Measurements from ENCODE around the gene KCNMA1. TPM values are rescaled to one million over a fixed set of nuclear protein-coding genes. Genes with fewer than 3 reads are reported as not detected.

Gene KCNMA1
- total and polyA plus RNA-seq, 9 of the 15 experiments (the other 6 are each of a cell fraction or from before 2014, with no cell fraction given) = 0.01 to 0.95 (median 0.15) TPM; not detected in 4

- intact Hi-C loops (cut with micrococcal nuclease) (no loop called here), in situ Hi-C loops (cut with MboI) (no loop called here)
- H3K27me3 ChIP-seq (ENCODE audit: control insufficient read depth in 2 of 2, insufficient read depth in 2 of 2, low read length in 2 of 2) = no peaks in the 10 kb centered on the region
- H2AFZ ChIP-seq (ENCODE audit: low read depth, low read length) = no peak overlapping the region
- no peak for FAIRE-seq
- no peaks in the 10 kb centered on the region for H4K20me1 ChIP-seq (replicated peaks; ENCODE audit: control insufficient read depth, insufficient read depth, low read length)
- ATAC-seq = no peak
- no peak overlapping the region for H3K27ac ChIP-seq (ENCODE audit: extremely low read depth, low read depth, low read length)
- H3K9me1 ChIP-seq (ENCODE audit: control insufficient read depth, insufficient read depth, low read length) = no peaks in the 10 kb centered on the region
- H3K36me3 ChIP-seq (ENCODE audit: control insufficient read depth, insufficient read depth, low read length) = no peaks in the 10 kb centered on the region
- no peaks in the 10 kb centered on the region for H3K79me2 ChIP-seq (ENCODE audit: control insufficient read depth, insufficient read depth, low read length)
- 0% methylated on average over 2 of the region's 2 CpGs for WGBS (ENCODE audit: insufficient coverage, low coverage, missing lambda C conversion rate)
- no peak overlapping the region for H3K9ac ChIP-seq (ENCODE audit: insufficient read depth in 1 of 2, low read depth in 2 of 2, low read length in 2 of 2)
- TF ChIP-seq TAF1 (IDR thresholded peaks at IDR 0.05; ENCODE audit: control insufficient read depth, extremely low read depth, insufficient read depth, low read length, severe bottlenecking) = no peak
- no peak for TF ChIP-seq ZNF324 (CRISPR knock-in tag; IDR thresholded peaks at IDR 0.05)
- no peak for TF ChIP-seq ELF4 (CRISPR knock-in tag; IDR thresholded peaks at IDR 0.05)
- TF ChIP-seq, protein P1, sequence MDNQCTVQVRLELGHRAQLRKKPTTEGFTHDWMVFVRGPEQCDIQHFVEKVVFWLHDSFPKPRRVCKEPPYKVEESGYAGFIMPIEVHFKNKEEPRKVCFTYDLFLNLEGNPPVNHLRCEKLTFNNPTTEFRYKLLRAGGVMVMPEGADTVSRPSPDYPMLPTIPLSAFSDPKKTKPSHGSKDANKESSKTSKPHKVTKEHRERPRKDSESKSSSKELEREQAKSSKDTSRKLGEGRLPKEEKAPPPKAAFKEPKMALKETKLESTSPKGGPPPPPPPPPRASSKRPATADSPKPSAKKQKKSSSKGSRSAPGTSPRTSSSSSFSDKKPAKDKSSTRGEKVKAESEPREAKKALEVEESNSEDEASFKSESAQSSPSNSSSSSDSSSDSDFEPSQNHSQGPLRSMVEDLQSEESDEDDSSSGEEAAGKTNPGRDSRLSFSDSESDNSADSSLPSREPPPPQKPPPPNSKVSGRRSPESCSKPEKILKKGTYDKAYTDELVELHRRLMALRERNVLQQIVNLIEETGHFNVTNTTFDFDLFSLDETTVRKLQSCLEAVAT (IDR thresholded peaks at IDR 0.05) = no peak
- TF ChIP-seq ZSCAN32 (CRISPR knock-in tag; IDR thresholded peaks at IDR 0.05) = no peak
- no peak for TF ChIP-seq ZZZ3 (IDR thresholded peaks at IDR 0.05)
- TF ChIP-seq PYGO2 (tag; IDR thresholded peaks at IDR 0.05) = no peak
- TF ChIP-seq ZNF707 (CRISPR knock-in tag; conservative IDR thresholded peaks at IDR 0.05) = no peak
- no peak for TF ChIP-seq ZNF274 (IDR thresholded peaks at IDR 0.05; ENCODE audit: borderline replicate concordance, low read depth, low read length)
- TF ChIP-seq KAT2B (IDR thresholded peaks at IDR 0.05; ENCODE audit: low read depth, low read length) = no peak
- CTCF ChIA-PET (ENCODE audit: low intra/inter-chr PET ratio) = no interaction called here
- no peaks in the 10 kb centered on the region for H3K9me3 ChIP-seq (replicated peaks; ENCODE audit: control insufficient read depth, insufficient read depth, low read depth, low read length)
- DNase-seq (ENCODE audit: extremely low read depth in 1 of 4, low spot score in 3 of 4) = no peak
- BruUV-seq (replicated peaks) = no TSS peak
- H3K4me2 ChIP-seq (ENCODE audit: insufficient read depth, low read length) = no peak overlapping the region
- POLR2A ChIA-PET = no interaction called here
- no peaks in the 10 kb centered on the region for H3K4me1 ChIP-seq (replicated peaks in 1 of 2; ENCODE audit: control insufficient read depth in 2 of 2, insufficient read depth in 2 of 2, low read length in 2 of 2)
- H3K4me3 ChIP-seq = no peak overlapping the region
Observed at GRCh38 chr10:76906256-76906655, 731.4 kb downstream of the KCNMA1 start.
